DMS114 treated with DMSO at 0.1 percent for 48 hours (cell line): Measurements from ENCODE around the gene SUFU.

Experiments used
- DNase-seq: peaks from one replicate; lab custom pipeline; 2025; ENCODE audit not compliant: unreplicated experiment; lab: John Stamatoyannopoulos, UW

The SUFU gene

GRCh38 chr10:102632394-102633111, 128.8 kb downstream of the SUFU start:
- no peak for DNase-seq

GRCh38 chr10:102633287-102633686, 129.5 kb downstream of the SUFU start:
- no peak for DNase-seq

GRCh38 chr10:102633848-102634247, 130.1 kb downstream of the SUFU start:
- no peak for DNase-seq

GRCh38 chr10:102634686-102635085, 130.9 kb downstream of the SUFU start:
- DNase-seq = no peak

- no peak for DNase-seq
Measured at GRCh38 chr10:102635377-102635776, 131.6 kb downstream of the SUFU start.

- no peak for DNase-seq
Measured at GRCh38 chr10:102639537-102639936, 135.8 kb downstream of the SUFU start.

- no peak for DNase-seq
Measured at GRCh38 chr10:102641402-102641801, 137.6 kb downstream of the SUFU start.

GRCh38 chr10:102641880-102642735, 138.3 kb downstream of the SUFU start:
- DNase-seq = peak; percentile 97

GRCh38 chr10:102642736-102643335, 139.1 kb downstream of the SUFU start:
- DNase-seq = peak; percentile 38

- peak; percentile 45 for DNase-seq
Measured at GRCh38 chr10:102643336-102644065, 139.7 kb downstream of the SUFU start.

- DNase-seq = peak; percentile 42
Measured at GRCh38 chr10:102644066-102644645, 140.4 kb downstream of the SUFU start, which contains the start of gene TRIM8. Gene TRIM8, plus strand, starts transcription at chr10:102644479. Its CDS starts 139 bp downstream, at chr10:102644618.

GRCh38 chr10:102644646-102645387, 141.0 kb downstream of the SUFU start:
- peak; percentile 59 for DNase-seq

- peak; percentile 42 for DNase-seq
Measured at GRCh38 chr10:102645388-102645740, 141.6 kb downstream of the SUFU start.

GRCh38 chr10:102645741-102646609, 142.2 kb downstream of the SUFU start:
- no peak for DNase-seq

- DNase-seq = no peak
Measured at GRCh38 chr10:102646610-102647442, 143.1 kb downstream of the SUFU start.

- DNase-seq = no peak
Measured at GRCh38 chr10:102647443-102648268, 143.9 kb downstream of the SUFU start.

- no peak for DNase-seq
Measured at GRCh38 chr10:102648269-102648888, 144.6 kb downstream of the SUFU start.
